Large intestine (tissue), 3 donors: ENCODE data around the gene NCKAP5. TPM values are rescaled to one million over a fixed set of nuclear protein-coding genes. Genes with fewer than 3 reads are reported as not detected.
A peak's percentile ranks its signal among the peaks of the same experiment; 100 is the strongest.

Experiments
- DNase-seq, 2 donors: peaks; one replicate each; pipeline versions ENCODE4 v3.0.0 to v3.0.0-alpha.2; 2013
- H3K27ac ChIP-seq: one replicate; pipeline ENCODE4 v1.5.1; 2013; ENCODE audit warnings: low read length
- H3K27me3 ChIP-seq: 2 replicates; pipeline ENCODE4 v1.6.1; 2013; ENCODE audit warnings: low read length; ENCODE audit not compliant: control insufficient read depth, insufficient read depth
- H3K36me3 ChIP-seq: 2 replicates; pipeline ENCODE4 v1.6.1; 2013; ENCODE audit warnings: low read length; ENCODE audit not compliant: control insufficient read depth, insufficient read depth
- H3K4me1 ChIP-seq: one replicate; pipeline ENCODE4 v1.6.1; 2013; ENCODE audit warnings: low read length; ENCODE audit not compliant: control insufficient read depth, insufficient read depth
- H3K4me3 ChIP-seq: one replicate; pipeline ENCODE4 v1.5.1; 2013; ENCODE audit warnings: low read length
- H3K9me3 ChIP-seq: one replicate; pipeline ENCODE4 v1.6.1; 2013; ENCODE audit warnings: mild to moderate bottlenecking, low read depth, low read length, moderate library complexity; ENCODE audit not compliant: control insufficient read depth
- WGBS: methylation state at CpG from one replicate; pipeline ENCODE4 v1.1.5; 2013; ENCODE audit warnings: low lambda C conversion rate; ENCODE audit not compliant: insufficient coverage; 5-methylcytosine and 5-hydroxymethylcytosine counted together
- polyA plus RNA-seq: library from polyadenylated mRNA; unstranded; fragments of 120-200 nt; gene quantifications from one replicate; pipeline ENCODE4 v1.2.1, GENCODE V29; 2013

The NCKAP5 gene
- polyA plus RNA-seq, 1 donor: 4.3 TPM

DNA sequence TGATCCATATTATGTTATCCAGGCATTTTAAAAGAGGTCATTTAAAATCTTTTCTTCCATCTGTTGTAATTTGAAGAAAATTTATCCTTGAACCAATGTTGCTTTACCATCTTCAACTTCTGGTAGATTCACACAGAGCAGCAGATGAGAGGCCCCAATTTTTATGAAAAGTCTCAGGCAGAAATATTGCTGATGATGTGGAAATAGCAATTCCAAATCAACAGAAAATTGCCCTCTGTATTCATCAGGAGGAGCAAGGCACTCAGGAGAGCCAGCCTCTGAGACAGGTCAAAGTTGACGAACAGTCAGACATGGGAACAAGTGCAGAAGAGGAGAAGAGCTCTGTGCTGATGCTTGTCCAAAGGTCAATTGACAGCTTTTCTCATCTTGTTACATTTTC, 444.9 kb downstream of the NCKAP5 start:
- H3K4me1 ChIP-seq: no peaks in the 10 kb centered on the region
- H3K9me3 ChIP-seq: no peaks in the 10 kb centered on the region
- DNase-seq: no peak
- H3K27me3 ChIP-seq: no peaks in the 10 kb centered on the region
- WGBS: no CpG with 5 or more reads among the region's 1 CpG
- H3K36me3 ChIP-seq: no peaks in the 10 kb centered on the region
- no peak overlapping the region for H3K4me3 ChIP-seq
- no peak overlapping the region for H3K27ac ChIP-seq

DNA sequence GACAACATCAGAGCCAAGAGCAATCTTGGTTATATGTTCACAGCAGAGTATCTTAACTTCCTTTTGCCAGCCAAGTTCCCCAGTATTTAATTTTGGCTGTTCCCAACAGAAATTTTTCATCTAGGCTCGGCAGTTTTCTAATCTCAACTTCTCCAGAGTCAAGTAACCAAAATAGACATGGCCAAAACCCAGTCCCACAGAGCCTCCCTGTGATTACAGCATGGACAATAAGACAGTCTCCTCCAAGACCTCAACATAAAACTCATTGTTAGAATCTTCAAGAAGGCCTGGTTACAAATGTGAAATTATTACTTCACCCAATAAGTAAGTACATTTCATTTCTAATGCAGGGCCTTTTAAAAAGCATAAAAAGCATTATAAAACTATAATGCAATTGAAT, 445.7 kb downstream of the NCKAP5 start:
- no peak for DNase-seq
- H3K27me3 ChIP-seq: no peaks in the 10 kb centered on the region
- H3K4me3 ChIP-seq: no peak overlapping the region
- H3K9me3 ChIP-seq: no peaks in the 10 kb centered on the region
- H3K4me1 ChIP-seq: no peaks in the 10 kb centered on the region
- WGBS: 100% methylated on average over 1 of the region's 1 CpG
- no peak overlapping the region for H3K27ac ChIP-seq
- no peaks in the 10 kb centered on the region for H3K36me3 ChIP-seq

DNA sequence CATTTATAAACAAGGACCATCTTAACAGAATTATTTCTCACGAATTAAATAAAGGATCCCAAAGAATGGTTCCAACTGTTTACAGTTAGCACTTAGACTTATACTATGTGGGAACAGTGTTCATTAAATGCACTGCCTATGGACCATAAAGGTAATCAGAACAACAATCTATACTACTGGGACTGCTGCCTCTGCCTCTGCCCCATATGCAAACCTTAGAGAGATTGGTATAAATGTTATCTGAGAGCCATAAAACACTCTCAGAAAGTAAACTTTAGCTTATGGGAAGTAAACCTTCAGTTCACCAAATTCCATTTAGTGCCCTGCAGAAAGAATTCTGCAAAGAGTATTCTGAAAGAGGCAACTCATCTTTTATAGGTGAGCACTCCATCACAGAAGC, 448.0 kb downstream of the NCKAP5 start:
- Histone ChIP-seq H3K27me3 (no peaks in the 10 kb centered on the region), H3K9me3 (no peaks in the 10 kb centered on the region), H3K36me3 (no peaks in the 10 kb centered on the region), H3K4me1 (no peaks in the 10 kb centered on the region), H3K4me3 (no peak overlapping the region), H3K27ac (no peak overlapping the region)
- 14% methylated on average over 1 of the region's 1 CpG for WGBS
- DNase-seq: no peak

DNA sequence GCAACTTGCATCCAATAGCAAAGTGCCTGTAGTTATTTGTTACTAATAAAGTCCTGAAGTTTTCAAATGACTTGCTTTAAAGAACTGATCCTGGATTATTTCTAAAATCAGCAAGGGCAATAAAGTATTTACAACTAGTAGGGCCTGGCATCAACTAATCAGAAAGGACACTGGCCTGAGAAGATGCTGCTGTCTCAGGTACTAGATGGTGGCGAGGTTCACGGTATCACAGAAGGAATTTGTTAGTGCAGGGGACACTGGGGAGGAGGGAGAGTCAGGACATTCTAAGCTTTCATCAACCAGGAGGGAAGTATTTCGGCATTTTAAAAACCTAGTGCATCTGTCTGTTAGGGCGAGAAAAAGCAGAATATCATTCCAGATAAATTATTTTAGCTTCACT, 458.1 kb downstream of the NCKAP5 start:
- H3K9me3 ChIP-seq: no peaks in the 10 kb centered on the region
- WGBS: no CpG with 5 or more reads among the region's 4 CpGs
- no peak overlapping the region for H3K4me3 ChIP-seq
- H3K27ac ChIP-seq: no peak overlapping the region
- H3K4me1 ChIP-seq: no peaks in the 10 kb centered on the region
- no peaks in the 10 kb centered on the region for H3K36me3 ChIP-seq
- no peak for DNase-seq
- no peaks in the 10 kb centered on the region for H3K27me3 ChIP-seq

DNA sequence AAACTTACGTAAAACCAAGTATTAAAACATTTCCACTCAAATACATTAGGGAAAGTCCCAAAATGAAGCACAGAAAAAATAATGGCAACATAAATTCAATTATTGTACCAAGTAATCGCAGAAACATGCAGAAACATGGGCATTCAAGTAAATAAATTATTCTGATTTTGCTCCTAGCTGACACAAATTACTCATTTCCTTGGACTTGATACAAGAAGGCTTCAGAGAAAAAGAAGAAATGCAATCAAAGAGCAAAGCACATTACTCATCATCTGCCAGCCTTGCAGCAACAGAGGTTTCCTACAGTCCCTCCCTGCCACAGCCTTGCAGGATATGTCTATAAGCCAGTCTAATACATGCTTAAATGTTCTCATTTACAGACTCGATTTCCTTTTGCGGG, 458.5 kb downstream of the NCKAP5 start:
- WGBS: 100% methylated on average over 3 of the region's 4 CpGs
- Histone ChIP-seq H3K4me3 (no peak overlapping the region), H3K36me3 (no peaks in the 10 kb centered on the region), H3K9me3 (no peaks in the 10 kb centered on the region), H3K27me3 (no peaks in the 10 kb centered on the region), H3K4me1 (no peaks in the 10 kb centered on the region), H3K27ac (no peak overlapping the region)
- no peak for DNase-seq

DNA sequence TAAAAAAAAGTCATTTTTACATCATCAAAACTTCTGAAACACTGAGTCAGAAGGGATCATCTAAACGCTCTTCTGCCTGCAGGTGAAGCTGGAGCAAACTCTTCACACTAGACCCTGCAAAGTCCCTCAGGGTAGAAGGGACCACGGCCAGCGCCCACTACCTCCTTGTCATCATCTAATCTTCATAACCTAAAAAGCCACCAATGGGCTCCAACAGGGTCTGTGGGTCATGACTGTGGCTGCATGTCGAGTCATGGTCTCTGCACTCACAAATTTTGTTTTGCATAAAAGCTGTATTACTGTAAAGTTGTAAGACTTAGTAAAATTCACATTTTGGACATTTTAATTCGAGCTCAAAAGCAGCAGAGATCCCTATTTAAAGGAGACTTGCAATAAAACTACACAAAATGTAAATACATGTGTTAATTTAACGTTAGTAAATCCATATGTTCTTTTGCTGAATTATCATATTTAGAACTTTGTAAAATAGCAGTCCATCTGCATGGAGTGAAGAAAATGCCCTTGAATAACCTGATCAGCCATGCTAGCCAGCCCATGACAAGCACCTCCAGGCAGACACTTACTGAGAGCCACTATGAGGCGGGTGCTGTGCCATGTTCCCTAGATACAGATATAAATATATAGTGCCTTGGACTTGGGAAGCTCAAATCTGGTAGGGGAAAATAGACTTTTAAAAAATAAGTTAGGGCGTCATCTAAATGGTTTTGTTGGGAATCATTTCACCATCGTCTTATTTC, 461.0 kb downstream of the NCKAP5 start:
- no peak overlapping the region for H3K4me3 ChIP-seq
- DNase-seq: peak in 1 of 2 donors; percentile 4
- WGBS: 86% methylated on average over 4 of the region's 9 CpGs
- no peaks in the 10 kb centered on the region for H3K4me1 ChIP-seq
- no peaks in the 10 kb centered on the region for H3K36me3 ChIP-seq
- H3K27me3 ChIP-seq: no peaks in the 10 kb centered on the region
- H3K27ac ChIP-seq: no peak overlapping the region
- H3K9me3 ChIP-seq: no peaks in the 10 kb centered on the region

DNA sequence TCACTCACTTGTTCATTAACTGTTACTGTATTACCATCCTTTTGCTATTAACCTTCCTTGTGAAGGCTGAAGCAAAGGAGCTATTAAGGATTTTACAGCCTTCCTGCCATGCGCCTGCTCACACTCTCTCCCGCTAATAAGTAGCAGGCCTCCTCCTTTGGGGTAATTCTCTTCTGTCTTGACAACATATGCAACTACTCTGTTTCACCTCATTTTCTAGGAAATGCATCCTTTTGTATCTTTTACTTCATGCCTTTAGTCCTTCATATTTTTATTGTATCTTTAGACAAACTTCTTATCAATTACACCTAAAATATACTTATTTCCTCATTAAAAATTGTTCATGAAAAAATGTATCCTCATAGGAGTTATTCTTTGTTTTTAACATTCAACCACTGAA, 463.4 kb downstream of the NCKAP5 start:
- H3K36me3 ChIP-seq: no peaks in the 10 kb centered on the region
- WGBS: 50% methylated on average over 1 of the region's 2 CpGs
- no peak overlapping the region for H3K4me3 ChIP-seq
- no peaks in the 10 kb centered on the region for H3K27me3 ChIP-seq
- no peak for DNase-seq
- no peaks in the 10 kb centered on the region for H3K4me1 ChIP-seq
- no peaks in the 10 kb centered on the region for H3K9me3 ChIP-seq
- no peak overlapping the region for H3K27ac ChIP-seq

DNA sequence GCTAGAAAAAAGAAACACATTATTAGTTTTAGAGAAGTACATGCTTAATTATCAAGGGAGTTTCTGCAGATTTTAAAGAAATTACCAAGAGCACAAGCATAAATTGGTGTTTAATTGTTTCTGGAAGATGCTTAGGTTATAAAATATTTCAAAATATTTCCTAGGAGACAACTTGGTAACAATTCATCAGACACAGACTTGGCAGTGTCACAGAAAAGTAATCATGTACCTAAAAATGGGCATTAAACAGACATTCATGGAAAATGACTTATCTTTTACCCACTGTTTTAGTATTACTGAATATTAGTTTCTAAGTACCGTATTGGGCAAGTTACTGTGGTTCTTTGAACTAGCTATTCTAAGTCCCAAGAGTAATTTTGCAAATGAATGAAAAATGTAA, 469.5 kb downstream of the NCKAP5 start:
- no peaks in the 10 kb centered on the region for H3K27me3 ChIP-seq
- WGBS: 83% methylated on average over 1 of the region's 1 CpG
- DNase-seq: no peak
- H3K9me3 ChIP-seq: no peaks in the 10 kb centered on the region
- no peaks in the 10 kb centered on the region for H3K36me3 ChIP-seq
- H3K27ac ChIP-seq: no peak overlapping the region
- no peaks in the 10 kb centered on the region for H3K4me1 ChIP-seq
- H3K4me3 ChIP-seq: no peak overlapping the region

DNA sequence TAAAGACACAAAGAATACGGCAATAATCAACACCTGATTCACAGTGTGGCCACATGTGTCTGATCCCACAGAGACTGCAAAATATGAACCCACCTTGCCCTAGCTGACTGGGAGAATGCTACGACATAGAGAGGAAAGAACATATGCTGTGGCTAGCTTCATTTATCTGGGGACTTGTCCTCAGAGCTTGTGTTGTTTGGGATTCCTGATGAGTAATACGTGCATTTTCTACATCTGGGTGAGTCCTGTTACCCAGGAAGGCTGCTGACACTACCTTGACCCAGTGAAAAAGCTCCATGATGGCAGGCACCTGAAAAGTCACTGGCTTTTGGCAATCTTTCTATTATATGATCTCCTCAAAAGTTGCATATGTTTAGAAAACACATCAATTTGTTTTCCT, 470.6 kb downstream of the NCKAP5 start:
- Histone ChIP-seq H3K36me3 (no peaks in the 10 kb centered on the region), H3K9me3 (no peaks in the 10 kb centered on the region), H3K4me1 (no peaks in the 10 kb centered on the region), H3K27ac (no peak overlapping the region), H3K27me3 (no peaks in the 10 kb centered on the region), H3K4me3 (no peak overlapping the region)
- no CpG with 5 or more reads among the region's 3 CpGs for WGBS
- no peak for DNase-seq

DNA sequence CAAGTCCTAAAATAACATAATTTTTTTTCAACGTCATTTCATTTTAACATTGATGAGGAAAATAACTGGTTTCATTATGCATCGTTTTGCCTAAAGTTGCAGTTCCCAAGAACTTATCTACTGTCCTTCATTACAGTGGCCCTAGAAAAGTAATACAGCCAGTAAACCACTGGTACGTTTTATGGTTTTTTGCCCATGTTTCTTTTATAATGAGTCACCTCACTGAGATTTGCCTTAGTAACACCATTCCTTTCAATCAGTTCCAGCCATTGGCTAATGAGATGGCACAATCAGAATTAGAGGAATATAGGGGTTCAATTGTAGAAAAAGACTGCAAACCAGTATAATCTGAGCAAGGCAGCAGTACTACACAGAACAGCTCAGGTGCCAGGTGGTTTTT, 475.7 kb downstream of the NCKAP5 start:
- no peaks in the 10 kb centered on the region for H3K9me3 ChIP-seq
- 100% methylated on average over 1 of the region's 3 CpGs for WGBS

DNA sequence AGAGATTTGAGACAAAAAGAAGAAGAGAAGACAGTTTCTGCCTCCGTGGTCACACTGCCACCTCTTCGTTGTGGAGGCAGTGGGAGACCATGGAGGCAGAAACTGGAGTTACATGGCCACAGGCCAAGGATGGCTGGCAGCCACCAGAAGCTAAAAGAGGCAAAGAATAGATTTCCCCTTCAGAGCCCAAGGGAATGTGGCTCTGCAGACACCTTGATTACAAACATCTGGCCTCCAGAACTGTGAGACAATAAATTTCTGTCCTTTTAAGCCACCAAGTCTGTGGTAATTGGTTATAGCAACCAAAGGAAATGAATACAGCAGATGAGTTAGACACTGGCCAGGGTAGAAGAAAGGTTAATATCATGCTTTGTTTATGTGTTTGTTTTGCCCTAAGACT, 477.9 kb downstream of the NCKAP5 start:
- Histone ChIP-seq H3K36me3 (no peaks in the 10 kb centered on the region), H3K9me3 (no peaks in the 10 kb centered on the region), H3K4me3 (no peak overlapping the region), H3K4me1 (no peaks in the 10 kb centered on the region), H3K27ac (no peak overlapping the region), H3K27me3 (no peaks in the 10 kb centered on the region)
- no peak for DNase-seq
- no CpG with 5 or more reads among the region's 2 CpGs for WGBS

More for the DNA sequence above, 475.7 kb downstream of the NCKAP5 start:
- no peak overlapping the region for H3K27ac ChIP-seq
- no peak for DNase-seq
- H3K27me3 ChIP-seq: no peaks in the 10 kb centered on the region
- H3K4me1 ChIP-seq: no peaks in the 10 kb centered on the region
- H3K36me3 ChIP-seq: no peaks in the 10 kb centered on the region
- H3K4me3 ChIP-seq: no peak overlapping the region
